Glomerular visceral epithelial cell (primary cell): Measurements from ENCODE around the gene SLC25A12.

Source experiments
- DNase-seq: peaks from one replicate; pipeline ENCODE4 v3.0.0-alpha.2; 2016; ENCODE audit errors: extremely low spot score

SLC25A12 gene

DNA sequence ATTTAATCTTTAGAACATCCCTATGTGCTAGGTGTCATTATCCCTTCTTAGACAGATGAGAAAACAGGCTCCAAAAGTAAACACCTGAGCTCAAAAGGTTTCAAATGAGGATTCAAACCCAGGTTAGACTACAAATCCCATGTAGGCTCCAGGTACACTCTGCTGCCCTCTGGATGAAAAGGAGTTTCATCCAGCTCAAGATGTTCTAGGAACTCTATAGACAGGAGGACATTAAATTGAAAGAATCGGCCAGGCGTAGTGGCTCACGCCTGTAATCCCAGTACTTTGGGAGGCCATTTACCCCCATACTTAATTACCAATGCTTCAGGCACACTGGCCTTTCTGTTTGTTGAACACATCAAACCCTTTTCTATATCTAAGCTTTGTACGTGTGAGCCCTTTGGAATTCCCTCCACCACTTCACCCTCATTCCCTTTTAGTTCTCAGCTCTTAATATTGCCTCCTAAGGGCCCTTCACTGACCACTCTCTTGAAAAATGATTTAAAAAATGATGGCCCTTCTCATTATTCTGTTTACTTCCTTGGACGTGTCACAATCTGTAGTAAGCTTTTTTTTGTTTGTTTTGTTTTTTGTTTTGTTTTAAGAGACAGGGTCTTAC is 10.7 kb downstream of the SLC25A12 start:
- DNase-seq: no peak

DNA sequence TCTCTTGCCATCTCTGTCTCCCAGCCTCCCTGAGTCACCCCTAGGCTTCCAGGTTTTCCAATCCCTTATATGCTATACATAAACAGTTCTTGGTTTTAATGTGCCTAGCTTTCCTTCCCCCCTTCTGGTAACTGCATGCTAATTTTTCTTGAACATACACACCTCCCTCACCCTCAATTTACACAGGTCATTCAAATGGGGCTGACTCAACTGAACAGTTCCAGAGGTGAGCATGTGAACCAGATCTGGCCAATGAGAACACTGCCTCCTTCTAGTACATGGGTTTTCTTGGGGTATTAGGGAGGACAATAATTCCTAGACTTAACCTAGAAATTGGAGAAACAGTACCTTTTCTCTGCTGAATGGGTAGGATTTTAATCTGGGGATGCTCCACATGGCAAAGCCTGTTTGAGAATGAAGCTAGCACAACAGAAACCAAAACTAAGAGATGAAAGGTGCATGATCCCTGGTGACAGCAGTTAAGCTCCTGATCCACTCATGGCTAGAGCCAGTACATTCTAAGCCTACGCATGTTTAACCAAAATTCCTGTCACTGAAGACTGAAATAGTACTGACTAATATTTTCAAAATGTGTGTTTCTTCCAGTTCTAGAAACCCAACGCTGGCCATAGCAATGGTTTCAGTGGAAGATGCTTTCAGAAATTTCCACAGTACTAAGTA is 11.8 kb downstream of the SLC25A12 start:
- no peak for DNase-seq

- DNase-seq: no peak
Observed at GRCh38 chr2:171880774-171881173, 13.3 kb downstream of the SLC25A12 start.

DNA sequence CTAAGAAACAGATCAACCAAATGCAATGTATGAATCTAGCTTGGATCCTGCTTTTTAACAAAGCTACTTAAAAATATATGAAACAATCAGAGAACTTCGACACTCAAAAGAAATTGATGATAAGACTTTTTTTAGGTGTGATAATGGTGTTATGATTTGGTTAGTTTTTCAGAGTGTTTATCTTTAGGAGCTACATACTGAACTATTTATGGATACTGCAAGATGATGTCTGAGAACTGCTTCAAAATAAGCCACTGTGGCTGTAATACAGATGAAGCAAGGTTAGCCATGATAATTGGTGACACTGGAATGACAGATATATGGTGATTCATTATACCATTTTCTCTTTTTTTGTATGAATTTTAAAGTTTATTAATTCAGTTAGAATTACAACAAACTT is 14.2 kb downstream of the SLC25A12 start:
- DNase-seq: no peak

GRCh38 chr2:171878481-171878993 is 15.5 kb downstream of the SLC25A12 start:
- DNase-seq: peak; percentile 27

DNA sequence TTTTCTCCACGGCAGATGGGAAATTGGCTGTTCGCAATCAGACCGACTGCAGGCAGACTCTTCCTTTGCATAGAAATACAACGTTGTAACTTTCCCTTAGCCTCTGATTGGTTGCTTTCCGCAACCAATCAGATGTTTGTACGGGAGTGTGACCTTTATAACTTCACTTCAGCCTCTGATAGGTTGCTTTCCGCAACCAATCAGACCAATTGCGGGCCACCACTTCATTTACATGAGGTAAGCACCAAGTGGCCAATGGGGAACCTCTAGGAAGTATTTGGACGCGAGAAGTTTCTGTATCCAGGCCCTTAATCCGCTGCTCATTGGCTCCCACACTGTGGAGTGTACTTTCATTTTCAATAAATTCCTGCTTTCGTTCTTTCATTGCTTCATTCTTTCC is 19.1 kb downstream of the SLC25A12 start:
- no peak for DNase-seq

DNA sequence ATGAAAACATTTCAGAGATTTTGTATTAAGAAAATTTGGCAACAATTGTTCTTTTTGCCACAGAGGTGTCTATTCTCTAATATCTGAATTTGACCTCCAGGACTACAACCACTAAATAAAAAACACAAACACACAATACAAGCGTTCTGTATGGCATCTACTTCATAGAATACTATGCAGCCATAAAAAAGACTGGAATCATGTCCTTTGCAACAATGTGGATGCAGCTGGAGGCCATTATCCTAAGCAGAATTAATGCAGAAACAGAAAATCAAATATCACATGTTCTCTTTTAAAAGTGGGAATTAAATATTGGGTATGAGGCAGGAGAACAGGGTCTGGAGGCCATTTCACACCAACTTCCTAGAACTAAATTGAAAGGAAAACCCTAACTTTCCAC is 19.5 kb downstream of the SLC25A12 start:
- no peak for DNase-seq

DNA sequence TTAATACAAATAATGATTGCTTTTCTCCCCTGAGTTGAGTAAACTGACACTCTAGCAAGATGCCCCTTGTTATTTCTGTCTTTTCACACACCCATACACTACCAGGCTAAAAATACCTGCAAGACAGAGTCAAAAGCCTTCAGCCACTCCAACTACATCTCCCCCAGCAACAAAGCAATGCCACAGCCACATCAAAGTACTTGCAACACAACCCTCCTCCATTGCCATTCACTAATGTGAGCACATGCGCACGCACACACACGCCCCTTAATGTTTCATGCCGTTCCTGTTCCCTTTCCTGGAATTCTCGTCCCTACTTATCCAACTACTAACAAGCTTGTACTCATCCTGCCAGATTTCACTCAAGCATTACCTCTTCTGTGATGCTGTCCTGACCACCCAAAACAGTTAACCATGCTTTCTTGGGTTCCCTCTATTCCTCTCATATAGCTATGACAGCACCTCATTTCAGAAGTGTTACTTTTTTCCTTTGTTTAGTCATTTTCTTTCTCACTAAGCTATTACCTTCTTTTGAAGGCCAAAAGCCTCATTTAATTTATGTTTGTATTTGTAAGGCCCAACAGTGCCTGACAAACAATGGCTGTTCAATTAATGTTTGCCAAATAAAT is 29.6 kb downstream of the SLC25A12 start:
- DNase-seq: no peak

DNA sequence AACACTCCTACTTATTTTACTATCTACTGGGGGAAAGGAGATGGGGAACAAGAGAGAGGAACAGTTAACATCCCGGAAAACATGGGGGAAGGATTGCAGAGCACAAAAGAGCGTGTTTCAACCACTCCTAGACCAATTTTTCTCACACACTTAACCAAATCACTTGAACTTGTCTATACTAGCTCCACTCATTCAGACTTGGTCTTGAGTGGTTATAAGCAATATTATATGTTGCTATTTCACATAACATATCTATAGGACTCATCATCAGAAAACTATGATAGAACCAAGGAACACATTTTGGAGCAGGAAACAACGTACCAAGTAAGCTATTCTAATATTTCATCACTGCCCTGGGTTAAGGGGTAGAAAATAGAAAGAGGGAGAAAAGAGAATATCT is 31.5 kb downstream of the SLC25A12 start:
- no peak for DNase-seq

- DNase-seq: no peak
Observed at GRCh38 chr2:171858397-171858958, 35.6 kb downstream of the SLC25A12 start.

- DNase-seq: no peak
Observed at GRCh38 chr2:171855401-171855800, 38.6 kb downstream of the SLC25A12 start.

DNA sequence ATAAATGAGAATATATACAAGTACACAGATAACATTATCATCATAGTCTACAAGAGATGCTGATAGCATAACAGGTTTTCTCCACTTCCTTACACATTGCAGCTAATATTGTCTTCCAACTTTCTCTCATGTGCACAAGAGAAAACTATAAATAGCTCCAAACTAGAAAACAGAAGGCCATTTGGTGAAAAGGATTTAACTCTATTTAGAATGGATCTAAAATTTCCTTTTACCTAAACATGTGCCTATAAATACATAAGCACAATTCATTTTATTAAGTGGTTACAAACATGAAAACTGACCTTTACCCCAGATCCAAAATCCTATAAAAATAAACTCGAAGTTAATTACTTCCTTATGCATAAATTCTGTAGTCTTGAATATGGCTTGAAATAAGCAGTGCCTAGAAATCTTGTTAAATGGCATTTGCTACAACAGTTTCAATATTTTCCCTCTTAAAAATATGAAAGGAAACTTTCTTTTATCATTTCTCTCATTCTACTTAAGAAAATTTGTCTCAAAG is 41.6 kb downstream of the SLC25A12 start:
- DNase-seq: no peak

DNA sequence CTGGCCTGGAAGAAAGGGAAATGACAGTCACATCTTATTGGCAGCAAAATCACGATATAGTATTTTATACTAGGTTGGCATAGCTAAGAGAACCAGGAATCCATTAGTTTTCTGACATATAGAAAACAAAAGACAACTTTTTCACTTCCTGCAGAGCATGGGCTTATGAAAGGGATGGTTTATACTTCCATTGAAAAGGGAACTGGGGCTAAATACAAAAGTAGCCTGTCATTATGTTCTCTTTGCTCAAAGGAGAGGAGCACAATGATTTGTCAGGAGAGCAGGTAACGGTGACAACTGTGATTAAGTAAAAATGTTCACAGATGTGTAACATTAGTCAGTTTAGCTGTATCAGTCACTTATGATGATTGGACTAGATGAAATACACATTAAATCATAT is 46.4 kb downstream of the SLC25A12 start:
- no peak for DNase-seq

GRCh38 chr2:171846894-171847293 is 47.1 kb downstream of the SLC25A12 start:
- DNase-seq: no peak

GRCh38 chr2:171841996-171842395 is 52.0 kb downstream of the SLC25A12 start:
- DNase-seq: no peak

DNA sequence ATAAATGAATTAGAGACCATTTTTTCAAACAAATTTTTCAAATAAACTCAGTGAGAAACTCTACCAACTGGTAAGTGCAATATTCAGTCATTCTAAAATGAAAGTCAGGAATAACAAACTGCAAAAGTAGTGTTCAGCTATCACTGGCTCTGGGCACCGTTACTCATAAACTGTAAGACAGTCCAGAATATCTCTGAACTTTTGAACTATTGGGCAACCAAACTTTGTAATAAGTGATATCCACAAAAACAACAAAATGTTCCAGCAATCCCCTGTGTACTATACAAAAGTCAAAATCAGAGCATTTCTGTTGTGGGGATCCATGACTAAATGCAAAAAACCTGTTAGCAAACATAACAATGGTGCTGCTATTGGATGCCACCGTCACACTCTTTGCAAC is 56.3 kb downstream of the SLC25A12 start:
- no peak for DNase-seq

DNA sequence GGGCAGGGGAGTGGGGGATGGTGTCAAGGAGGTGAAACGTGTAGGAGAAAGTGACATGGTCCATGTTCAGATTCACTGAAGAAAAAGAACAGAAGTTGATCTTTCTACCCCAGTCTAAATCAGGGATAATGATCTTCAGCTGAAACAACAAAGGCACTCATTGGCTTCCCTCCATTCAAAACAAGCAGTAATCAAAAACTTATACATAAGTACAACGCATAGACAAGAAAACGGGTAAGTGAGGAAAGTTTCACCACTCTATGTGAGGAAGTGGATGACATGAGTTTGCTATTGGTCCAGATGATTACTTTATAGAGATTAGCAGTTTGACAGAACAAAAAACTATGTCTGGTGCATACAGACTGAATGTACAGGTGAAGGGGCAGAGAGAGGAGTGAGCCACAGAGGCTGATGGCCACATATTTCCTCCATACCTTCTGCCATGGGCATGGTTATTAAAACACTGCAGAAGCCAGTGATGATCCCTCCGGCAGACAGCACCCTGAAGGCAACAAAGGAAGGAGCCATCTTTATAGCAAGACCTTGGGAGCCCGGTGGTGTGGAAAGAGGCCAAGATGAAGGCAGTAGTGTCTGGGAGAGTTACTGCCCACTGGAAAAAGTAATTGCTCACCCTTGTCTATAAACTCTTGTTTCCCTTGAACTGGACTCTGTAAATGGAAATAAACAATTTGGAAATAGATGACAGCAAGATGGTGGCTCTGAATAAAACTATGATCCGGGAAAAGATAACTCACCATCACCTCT is 57.7 kb downstream of the SLC25A12 start:
- no peak for DNase-seq

- DNase-seq: no peak
Observed at GRCh38 chr2:171835386-171835785, 58.7 kb downstream of the SLC25A12 start.

- no peak for DNase-seq
Observed at GRCh38 chr2:171834286-171834685, 59.8 kb downstream of the SLC25A12 start.

DNA sequence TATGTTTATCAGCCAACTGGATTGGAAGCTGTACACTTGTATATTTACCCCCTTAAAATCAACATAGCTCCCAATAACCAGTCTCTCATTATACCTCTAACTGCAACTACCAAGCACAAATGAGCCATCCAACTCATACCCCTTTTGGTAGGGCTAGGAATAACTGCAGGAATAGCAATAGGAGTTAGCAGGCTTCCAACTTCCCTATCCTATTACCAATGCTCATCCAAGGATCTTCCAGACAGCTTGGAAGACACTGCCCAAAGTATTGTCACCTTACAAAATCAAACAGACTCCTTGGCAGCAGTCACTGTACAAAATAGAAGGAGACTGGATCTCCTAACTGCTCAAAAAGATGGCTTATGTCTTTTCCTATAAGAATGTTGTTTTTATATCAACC is 61.6 kb downstream of the SLC25A12 start:
- no peak for DNase-seq

GRCh38 chr2:171830039-171830438 is 64.0 kb downstream of the SLC25A12 start:
- no peak for DNase-seq

DNA sequence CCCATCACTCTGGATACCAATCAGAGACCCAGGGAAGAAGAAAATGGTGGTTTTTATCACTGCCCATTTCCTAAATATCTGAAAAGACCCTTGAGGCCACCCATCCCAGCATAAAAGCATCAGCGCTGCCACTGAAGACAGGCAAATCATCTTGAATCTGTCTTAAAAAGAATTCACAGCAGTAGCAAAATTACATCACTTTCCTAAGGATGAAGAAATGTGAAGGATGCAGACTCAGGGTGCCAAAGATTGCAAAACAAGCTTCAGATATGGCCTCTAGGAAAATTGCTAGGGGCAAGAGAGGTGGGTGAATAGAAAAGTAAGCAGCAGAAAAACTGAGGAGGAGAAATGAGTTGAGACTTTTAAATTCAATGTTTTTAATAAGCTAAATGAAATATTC is 70.0 kb downstream of the SLC25A12 start:
- no peak for DNase-seq
